VCaP (cell line): ENCODE data around the gene TGM2.

Experiments
- H3K27ac ChIP-seq: fragments of 450-650 bp; 2 replicates; pipeline ENCODE4 v1.5.1; 2017
- CTCF ChIP-seq: fragments of 450-650 bp; conservative IDR thresholded peaks from 2 replicates; pipeline ENCODE4 v1.5.1; 2017; ENCODE audit warnings: mild to moderate bottlenecking, moderate library complexity

Gene TGM2

GRCh38 chr20:38203337-38203980 lies 38.4 kb upstream of the TGM2 start:
- no peak overlapping the region for H3K27ac ChIP-seq
- TF ChIP-seq CTCF = no peak

- H3K27ac ChIP-seq = no peak overlapping the region
- TF ChIP-seq CTCF = no peak
These were observed 37.9 kb upstream of the TGM2 start for GRCh38 chr20:38202982-38203293.

- TF ChIP-seq CTCF = no peak
- H3K27ac ChIP-seq = no peak overlapping the region
These were observed 37.3 kb upstream of the TGM2 start for GRCh38 chr20:38202153-38202981.

GRCh38 chr20:38201356-38201755 lies 36.3 kb upstream of the TGM2 start:
- no peak overlapping the region for H3K27ac ChIP-seq

GRCh38 chr20:38200646-38201045 lies 35.6 kb upstream of the TGM2 start:
- no peak for TF ChIP-seq CTCF
- no peak overlapping the region for H3K27ac ChIP-seq

More at GRCh38 chr20:38201356-38201755, 36.3 kb upstream of the TGM2 start:
- TF ChIP-seq CTCF = no peak

GRCh38 chr20:38199501-38200390 lies 34.7 kb upstream of the TGM2 start:
- no peak overlapping the region for H3K27ac ChIP-seq
- no peak for TF ChIP-seq CTCF
